ENCODE data around the gene SNAPIN. TPM values are rescaled to one million over a fixed set of nuclear protein-coding genes. Genes with fewer than 3 reads are reported as not detected.
A peak's percentile ranks its signal among the peaks of the same experiment; 100 is the strongest.

SNAPIN gene
- total RNA-seq, 1 experiment from 2014 or later: 39.1 TPM

- peak; percentile 59; the same call in 1 of the 2 replicates for TF ChIP-seq ZFX (IDR thresholded peaks at IDR 0.05)
- TF ChIP-seq POLR2AphosphoS5 (IDR thresholded peaks at IDR 0.05; ENCODE audit: low read depth, low read length): peak; percentile 91
- TF ChIP-seq POLR2A (IDR thresholded peaks at IDR 0.05; ENCODE audit: borderline replicate concordance, extremely low read depth, insufficient read depth, insufficient read length): peak; percentile 73
- TF ChIP-seq YY1 (IDR thresholded peaks at IDR 0.05; ENCODE audit: extremely low read depth, insufficient replicate concordance, low read depth, low read length): peak; percentile 100
- TF ChIP-seq ZBTB33 (IDR thresholded peaks at IDR 0.05; ENCODE audit: extremely low read depth, insufficient replicate concordance, low read length): no peak
- Histone ChIP-seq H3K9me3 (ENCODE audit: control insufficient read depth in 1 of 2, insufficient read depth in 1 of 2, low read depth in 1 of 2, low read length in 2 of 2) (no peaks in the 10 kb centered on the region), H3K9me2 (ENCODE audit: insufficient read depth) (no peaks in the 10 kb centered on the region), H3K27ac (ENCODE audit: low read depth, low read length) (peak within 1 kb of the TSS; percentile 100), H3K4me3 (replicated peaks in 1 of 2; ENCODE audit: low read depth in 1 of 2, low read length in 2 of 2) (peak within 1 kb of the TSS; percentile 91 to 95), H2AFZ (ENCODE audit: low read depth, low read length, poor library complexity, severe bottlenecking) (no peak within 1 kb of the TSS), H3K36me3 (ENCODE audit: control insufficient read depth in 1 of 2, insufficient read depth in 2 of 2, low read length in 2 of 2) (peaks cover 21 to 34% of the 10 kb centered on the region in 2 experiments), H3K4me1 (ENCODE audit: control insufficient read depth in 1 of 2, insufficient read depth in 2 of 2, low read length in 2 of 2) (peaks cover 9 to 22% of the 10 kb centered on the region in 2 experiments), H3K79me2 (ENCODE audit: insufficient read depth, low read length) (peaks cover 52% of the 10 kb centered on the region), H3K4me2 (ENCODE audit: low read length) (peak within 1 kb of the TSS; percentile 78), H3K27me3 (ENCODE audit: insufficient read depth, low read length) (no peaks in the 10 kb centered on the region), H4K20me1 (ENCODE audit: insufficient read depth) (peaks cover 4% of the 10 kb centered on the region; the same call in 1 of the 2 replicates), H3K9ac (ENCODE audit: low read length) (peak within 1 kb of the TSS; percentile 99)
- DNase-seq (ENCODE audit: low read depth, low spot score): peak; percentile 98
- TSS peak; percentile 85 for BruUV-seq (replicated peaks)
- CTCF ChIA-PET: interaction anchor here (0.8 to 1.8 kb wide), 8 partner anchors 16 to 281 kb away, joined by 3 to 16 read pairs (median 5); partner anchors contain the start of gene S100A16
- POLR2A ChIA-PET: interaction anchor here (0.7 to 3.0 kb wide), 27 partner anchors 9 to 334 kb away, joined by 3 to 31 read pairs (median 6); partner anchors contain the start of genes CREB3L4, S100A14, S100A16 and S100A6
- RAD21 ChIA-PET (ENCODE audit: low non-redundant PET in 1 of 2, low total read pairs in 2 of 2, uncharacterized antibody in 2 of 2, unreplicated experiment in 2 of 2): interaction anchor here (0.6 to 1.0 kb wide), 4 partner anchors 62 to 96 kb away, joined by 3 to 5 read pairs (median 3); no protein-coding TSS in a partner anchor
- intact Hi-C loops (cut with micrococcal nuclease): no loop called here
- peak; percentile 91 for ATAC-seq
Measured at GRCh38 chr1:153633754-153634665, 24.5 kb upstream of the SNAPIN start, which contains the start of gene CHTOP. CHTOP (plus strand) TSS chr1:153634066; CDS start chr1:153636589, 2,523 bp downstream.
